GM20431 (cell line): ENCODE data around the gene TAF6.

ENCODE experiments used
- in situ Hi-C: fragments of 300-500 bp; cut with MseI, MboI; formaldehyde crosslinking; loops from one replicate; pipeline ENCODE4 v1.15.0; 2020; ENCODE audit warnings: low sequenced_read_pairs; ENCODE audit not compliant: unreplicated experiment

The TAF6 gene

DNA sequence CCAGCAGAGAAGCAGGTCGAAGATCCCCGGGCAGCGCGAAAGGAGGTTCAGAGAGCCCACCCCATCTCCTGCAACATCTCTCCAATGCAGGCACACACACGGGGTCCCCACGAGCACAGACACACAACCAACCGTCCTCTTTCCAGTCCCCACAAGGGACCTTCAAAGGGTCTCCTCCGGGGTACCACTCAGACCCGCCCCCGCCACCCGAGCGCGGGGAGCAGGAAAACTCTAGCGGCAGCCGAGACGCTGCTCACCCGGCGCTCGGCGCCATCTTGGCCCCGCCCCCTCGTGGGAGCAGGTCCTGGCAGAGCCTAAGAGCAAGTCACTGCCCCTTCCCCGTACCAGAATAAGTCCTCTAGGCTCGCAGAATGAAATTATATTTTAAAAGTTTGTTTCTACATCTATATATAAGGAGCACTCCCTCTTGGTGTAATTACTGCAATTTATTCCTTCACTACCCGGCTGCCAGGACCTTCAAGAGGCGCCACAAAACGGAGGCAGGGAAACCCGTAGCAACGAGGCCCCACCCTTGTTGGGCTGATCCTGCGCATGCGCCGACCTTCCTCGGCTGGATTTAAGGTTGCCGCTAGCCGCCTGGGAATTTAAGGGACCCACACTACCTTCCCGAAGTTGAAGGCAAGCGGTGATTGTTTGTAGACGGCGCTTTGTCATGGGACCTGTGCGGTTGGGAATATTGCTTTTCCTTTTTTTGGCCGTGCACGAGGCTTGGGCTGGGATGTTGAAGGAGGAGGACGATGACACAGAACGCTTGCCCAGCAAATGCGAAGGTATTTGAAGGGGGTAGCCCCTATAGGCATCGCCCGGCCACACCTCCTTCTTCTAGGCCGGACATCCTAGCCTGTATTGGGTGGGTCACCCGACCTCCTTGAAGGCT, at the start of gene TAF6, which contains the start of gene CNPY4:
Gene TAF6 (minus strand): TSS at position 287 of the 898 bp plus-strand sequence. CDS start 5,149 bp downstream, outside the sequence.
Gene CNPY4 (plus strand): TSS at position 563 of the 898 bp plus-strand sequence. CDS start 111 bp downstream, at position 674.
- in situ Hi-C loops: no loop called here

DNA sequence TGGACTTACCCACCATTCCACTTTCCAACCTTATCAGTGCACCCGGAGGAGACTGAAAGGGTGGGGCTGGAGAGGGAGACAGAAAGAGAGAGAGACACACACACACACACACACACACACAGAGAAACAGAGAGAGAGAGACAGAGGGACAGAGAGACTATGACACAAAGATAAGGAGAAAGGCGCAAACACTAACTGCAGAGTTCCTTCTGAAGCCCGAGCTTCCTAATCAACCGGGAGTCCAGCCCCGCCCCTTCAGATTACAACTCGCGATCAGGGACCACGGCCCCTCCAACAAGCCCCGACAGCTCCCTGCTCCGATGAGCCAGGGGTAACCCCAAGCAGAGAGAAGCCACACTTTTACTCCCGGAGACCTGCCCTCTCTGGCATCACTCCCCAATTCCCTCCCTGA, 48.8 kb upstream of the TAF6 start:
- in situ Hi-C loops: no loop called here

DNA sequence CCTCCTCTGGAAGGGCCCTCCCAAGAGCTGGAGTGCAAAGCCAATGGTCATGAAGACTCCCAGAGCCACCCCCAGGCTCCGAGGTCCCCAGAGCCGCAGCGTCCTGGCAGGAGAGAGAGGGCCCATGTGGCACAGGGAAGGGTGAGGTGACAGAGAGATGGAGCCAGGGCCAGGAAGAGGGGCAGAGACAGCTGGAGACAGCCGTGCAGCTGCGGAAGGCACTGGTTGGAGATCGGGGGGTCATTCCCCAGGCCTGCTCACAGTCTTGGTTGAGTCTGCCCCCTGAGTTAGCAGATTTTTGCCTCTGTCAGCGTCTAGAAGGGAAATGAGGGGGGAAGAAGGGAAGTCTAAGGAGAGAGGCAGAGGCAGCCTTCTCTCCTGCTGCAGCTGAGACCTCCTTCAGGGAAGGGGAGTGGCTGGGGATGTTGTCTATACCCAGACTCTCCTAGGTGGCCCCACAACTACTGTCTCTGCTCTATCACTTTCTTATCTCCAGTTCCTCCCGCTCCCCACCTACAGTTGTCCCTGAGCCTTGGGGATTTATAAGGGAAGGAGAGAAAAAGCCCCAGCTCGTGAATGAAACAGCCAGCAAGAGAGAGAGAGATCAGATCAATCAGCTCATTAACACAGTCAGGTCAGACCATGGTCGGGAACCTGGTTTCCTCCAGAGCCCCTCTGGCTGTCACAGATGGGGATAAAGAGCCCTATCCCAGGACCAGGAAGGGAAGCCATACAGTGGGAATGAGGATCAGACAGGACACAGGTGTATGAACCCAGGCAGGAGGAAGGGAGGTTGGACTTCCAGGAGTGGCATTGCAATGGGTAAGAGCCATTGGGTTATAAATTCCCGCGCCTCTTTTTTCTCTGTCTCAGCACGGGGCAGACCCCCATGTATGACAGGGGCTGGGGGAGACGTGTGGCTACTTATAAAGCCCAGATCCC, 48.1 kb upstream of the TAF6 start:
- in situ Hi-C loops: no loop called here

DNA sequence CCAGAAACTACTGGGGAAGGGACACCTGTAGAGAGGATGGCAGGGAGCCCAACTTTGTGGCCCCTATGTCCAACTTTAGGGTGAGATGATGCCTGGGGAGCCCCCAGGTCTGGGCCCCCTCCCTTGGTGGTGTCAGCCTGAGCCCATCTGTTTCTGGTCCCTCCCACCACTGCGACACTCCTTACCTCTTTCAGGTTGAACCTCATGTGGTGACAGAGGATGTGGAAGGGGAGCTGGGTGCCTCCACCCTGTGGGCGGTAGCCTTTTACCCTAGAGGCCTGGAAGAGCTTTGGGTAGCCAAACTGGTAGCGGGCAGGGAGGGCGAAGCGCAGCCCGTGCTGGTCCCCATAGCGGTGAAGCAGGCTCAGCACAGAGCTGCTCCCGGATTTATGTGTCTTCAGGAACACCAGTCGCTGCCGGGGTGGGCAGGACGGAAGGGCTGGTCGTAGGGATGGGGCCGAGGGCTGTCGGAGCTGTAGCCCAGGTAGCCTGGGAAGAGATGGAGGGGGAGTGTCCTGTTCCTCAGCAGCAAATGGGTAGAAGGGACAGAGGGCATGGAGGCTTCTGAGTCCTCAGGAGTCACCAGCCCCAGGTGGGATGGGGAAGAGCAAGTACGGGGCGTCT, 47.3 kb upstream of the TAF6 start:
- in situ Hi-C loops: no loop called here

DNA sequence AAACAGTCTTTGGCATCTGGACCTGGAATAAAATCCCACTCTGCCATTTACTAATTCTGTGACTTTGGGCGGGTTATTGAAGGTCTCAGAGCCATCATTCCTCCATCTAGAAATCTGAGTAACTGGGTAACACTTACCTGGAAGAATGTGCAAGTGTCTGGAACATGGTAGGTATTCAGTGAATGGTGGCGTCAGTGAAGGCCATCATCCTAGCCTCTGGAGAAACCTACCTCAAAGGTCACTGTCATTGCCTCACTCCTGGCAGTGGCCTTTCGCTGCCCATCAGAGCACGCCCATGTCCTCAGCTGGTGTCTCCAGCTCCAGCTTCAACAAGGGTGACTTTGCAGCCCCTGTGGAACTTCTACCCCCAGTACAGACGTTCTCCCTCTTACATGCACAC, 44.7 kb upstream of the TAF6 start:
- in situ Hi-C loops: no loop called here

GRCh38 chr7:100163006-100163531, 43.9 kb upstream of the TAF6 start:
- in situ Hi-C loops: no loop called here

- in situ Hi-C loops: no loop called here
These were observed 40.9 kb upstream of the TAF6 start for GRCh38 chr7:100160067-100160466.

DNA sequence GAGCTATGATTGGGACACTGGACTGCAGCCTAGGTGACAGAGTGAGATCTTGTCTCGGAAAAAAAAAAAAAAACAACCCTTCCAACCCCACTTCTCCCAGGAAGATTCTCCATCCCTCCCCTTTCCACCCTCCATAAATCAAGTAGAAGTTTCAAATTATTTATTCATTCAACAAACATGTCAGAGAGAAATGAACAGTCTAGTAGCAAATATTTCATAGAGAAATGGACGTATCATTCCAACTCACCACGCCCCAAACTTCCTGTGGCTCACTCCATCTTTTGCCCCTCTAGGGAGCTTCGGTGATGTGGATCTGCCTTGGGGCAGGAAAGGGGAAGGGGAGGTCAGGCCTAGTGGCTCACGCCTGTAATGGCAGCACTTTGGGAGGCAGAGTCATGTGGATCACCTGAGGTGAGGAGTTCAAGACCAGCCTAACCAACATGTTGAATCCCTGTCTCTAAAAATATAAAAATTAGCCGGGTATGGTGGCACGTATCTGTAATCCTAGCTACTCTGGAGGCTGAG, 40.0 kb upstream of the TAF6 start:
- in situ Hi-C loops: no loop called here

- in situ Hi-C loops: no loop called here
These were observed 39.3 kb upstream of the TAF6 start, which contains the start of gene TRAPPC14 for GRCh38 chr7:100158229-100159098. TSS of gene TRAPPC14 (minus strand) at chr7:100158723. CDS start at chr7:100158499, 224 bp downstream.

GRCh38 chr7:100157334-100158228, 38.4 kb upstream of the TAF6 start:
- in situ Hi-C loops: no loop called here

GRCh38 chr7:100157069-100157333, 37.8 kb upstream of the TAF6 start:
- in situ Hi-C loops: no loop called here

DNA sequence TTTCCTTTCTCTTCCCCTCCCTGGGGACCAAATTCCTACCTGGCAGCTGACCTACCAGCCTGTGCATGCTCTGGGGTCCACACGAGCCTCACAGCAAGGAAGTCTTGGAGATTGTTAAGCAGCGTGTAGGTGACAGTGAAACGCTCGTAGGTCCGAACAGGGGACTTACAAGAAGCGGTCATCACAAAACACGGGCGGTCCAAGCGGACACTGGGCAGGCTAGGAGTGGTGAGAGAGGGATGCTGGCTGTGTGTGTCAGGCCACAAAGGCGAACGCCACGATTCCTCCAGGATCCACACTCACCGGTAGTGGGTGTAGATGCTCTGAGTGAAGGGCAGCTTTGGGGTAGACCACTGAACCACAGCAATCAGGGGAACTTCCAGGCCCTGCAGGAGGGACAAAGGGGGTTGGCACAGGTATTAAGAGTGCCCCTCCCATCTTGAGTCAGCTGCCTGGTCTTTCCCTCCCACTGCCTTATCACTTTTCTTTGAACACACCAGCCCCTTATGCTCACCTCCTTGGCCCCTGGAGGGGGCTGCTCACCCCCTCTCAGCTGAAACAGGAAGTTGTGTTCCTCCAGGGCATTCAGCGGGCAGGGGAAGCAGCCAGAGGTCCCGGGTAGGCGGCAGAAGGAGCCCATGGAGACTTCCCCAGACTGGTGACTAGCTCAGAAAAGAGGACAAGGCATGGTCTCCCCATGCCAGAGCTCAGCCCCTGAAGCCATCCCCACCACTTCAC, 37.3 kb upstream of the TAF6 start:
- in situ Hi-C loops: no loop called here

DNA sequence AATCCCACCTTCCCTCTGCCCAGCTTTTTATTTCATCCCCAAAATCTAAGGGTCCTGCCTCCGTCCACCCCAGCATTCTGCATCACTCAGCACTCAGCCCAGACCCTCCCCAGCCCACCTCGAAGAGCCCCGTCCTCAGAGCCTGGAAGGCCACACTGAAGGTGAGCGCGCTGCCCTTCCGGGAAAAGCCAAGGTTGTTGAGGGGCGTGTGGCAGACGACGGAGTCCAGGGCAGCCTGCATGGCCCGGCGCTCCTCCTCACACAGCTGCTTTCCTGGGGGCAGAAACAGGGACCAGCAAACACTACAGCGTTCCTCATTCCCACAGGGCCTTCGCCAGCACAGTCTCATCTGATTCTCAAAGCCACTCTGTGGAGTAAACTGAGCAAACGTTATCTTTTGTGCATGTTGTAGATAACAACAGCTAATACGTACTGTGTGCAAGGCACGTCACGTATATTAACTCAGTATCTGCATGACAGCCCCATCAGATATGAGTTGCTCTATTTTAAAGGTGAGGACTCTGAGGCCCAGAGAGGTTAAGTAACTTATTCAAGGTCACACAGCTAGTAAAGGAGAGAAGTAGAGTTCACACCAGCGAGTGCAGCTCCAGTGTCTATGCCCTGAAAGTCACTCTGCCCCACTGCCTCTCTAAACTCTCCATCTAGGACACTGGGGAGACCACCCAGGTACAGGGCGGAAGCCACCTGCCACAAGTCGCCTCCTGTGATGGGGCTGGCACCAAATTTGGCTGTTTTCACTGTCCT, 36.6 kb upstream of the TAF6 start:
- in situ Hi-C loops: no loop called here

DNA sequence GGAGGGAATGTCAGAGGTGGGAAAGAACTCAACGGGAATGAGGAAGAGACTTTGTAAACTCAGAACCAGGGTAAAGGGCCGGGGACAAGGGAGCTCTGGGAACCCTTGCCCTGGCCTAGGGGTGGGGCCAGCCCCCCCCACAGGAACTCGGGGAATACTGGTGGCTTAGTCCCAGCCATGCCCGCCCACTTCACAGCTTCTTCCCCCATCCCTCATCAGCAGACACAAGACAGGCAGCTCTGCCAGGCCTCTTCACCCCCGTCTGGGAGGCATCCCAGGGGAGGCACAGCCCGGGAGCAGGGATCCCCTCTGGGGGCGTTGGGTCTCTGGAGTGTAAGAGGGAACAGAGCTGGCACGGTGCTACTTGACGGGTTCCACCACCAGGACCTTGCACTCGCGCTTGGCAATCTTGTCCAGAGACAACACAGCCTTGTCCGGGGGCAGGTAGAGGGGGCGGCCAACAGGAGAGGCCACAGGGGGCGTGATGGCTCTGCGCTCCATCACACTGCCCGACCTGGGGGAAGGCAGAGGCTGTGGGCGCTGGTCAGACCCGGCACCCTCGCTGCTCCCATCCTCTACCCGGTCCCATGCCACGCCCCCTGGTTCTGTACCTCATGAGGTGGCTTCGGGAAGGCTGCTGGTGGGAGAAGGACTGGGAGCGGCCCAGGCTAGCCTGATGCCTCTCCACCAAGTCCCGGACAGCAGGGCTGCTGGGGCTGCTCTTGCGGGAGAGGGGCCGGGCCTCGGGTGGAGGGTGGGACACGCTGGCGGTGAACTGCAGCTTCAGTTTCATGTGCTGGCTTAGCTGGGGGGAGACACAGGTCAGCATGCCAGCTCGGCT, 35.7 kb upstream of the TAF6 start:
- in situ Hi-C loops: no loop called here

DNA sequence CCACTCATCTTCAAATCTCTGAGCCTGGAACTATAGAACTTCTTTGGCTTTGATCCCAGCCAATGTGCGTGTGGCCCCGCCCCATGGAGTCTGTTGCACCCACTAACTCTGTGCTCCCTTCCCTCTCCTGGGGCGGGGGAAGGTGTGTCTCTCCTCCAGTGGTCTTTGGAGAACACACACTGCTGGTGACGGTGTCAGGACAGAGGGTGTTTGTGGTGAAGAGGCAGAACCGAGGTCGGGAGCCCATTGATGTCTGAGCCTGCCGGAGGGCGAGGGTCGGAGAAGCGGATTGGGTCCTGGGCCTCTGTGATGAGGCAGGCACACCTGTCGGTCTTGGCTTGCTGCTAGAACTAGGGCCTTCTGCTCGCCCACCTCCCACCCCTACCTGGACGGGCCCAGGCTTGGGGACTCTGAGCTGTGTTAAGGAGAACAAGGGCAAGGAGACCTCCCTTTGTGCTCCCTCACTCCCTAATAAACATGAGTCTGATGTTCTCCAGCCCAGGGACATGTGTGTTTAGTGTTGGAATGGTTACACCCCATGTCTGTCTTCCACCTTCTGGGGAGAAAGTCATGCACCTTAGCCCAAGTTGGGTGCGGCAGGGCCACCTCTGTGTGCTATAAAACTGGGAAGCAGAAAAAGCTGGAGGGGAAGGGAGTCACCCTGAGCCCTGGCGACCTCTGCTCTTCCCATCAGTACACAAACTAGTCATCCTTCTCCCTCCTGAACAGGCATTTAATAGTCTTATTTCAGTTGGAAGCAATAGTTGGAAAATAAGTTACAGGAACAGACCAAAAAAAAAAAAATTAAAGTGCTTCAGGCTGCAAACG, 34.8 kb upstream of the TAF6 start:
- in situ Hi-C loops: no loop called here
